ENCODE results near the gene PHACTR2.
"Not testable (repeated sequence)": the region's sequence is repeated elsewhere in the genome, so short reads cannot be mapped to it uniquely, and the experiment has no call there.

GRCh38 chr6:143631196-143631595, 46.6 kb upstream of the PHACTR2 start:
- TF ChIP-seq CTCF (IDR thresholded peaks at IDR 0.05; ENCODE audit: insufficient read depth, low read depth, low read length); EZH2 (IDR thresholded peaks at IDR 0.05; ENCODE audit: insufficient read depth, low read length): not testable (repeated sequence)

All from astrocyte (in vitro differentiated cells and primary cell).